Lower lobe of right lung (tissue), 2 donors: ENCODE results near the gene B4GALT5. TPM values are rescaled to one million over a fixed set of nuclear protein-coding genes. Genes with fewer than 3 reads are reported as not detected.
A peak's percentile ranks its signal among the peaks of the same experiment; 100 is the strongest.
"Not testable (repeated sequence)": the region's sequence is repeated elsewhere in the genome, so short reads cannot be mapped to it uniquely, and the experiment has no call there.

Source experiments
- ATAC-seq, 2 donors: fragments of 200-7000 bp; cut with Tn5 transposase; one replicate each; pipeline ENCODE4 v1.9.1; 2020 to 2022; ENCODE audit warnings: mild to moderate bottlenecking in 2 of 2, moderate library complexity in 2 of 2
- DNase-seq: peaks from one replicate; pipeline ENCODE4 v3.0.0-alpha.2; 2020
- H3K27ac ChIP-seq: fragments of 200-600 bp; one replicate; pipeline ENCODE4 v1.8.0; 2022
- H3K27me3 ChIP-seq: fragments of 200-600 bp; one replicate; pipeline ENCODE4 v1.8.0; 2022; ENCODE audit warnings: low read depth
- H3K36me3 ChIP-seq: fragments of 200-600 bp; one replicate; pipeline ENCODE4 v1.8.0; 2022; ENCODE audit warnings: mild to moderate bottlenecking
- H3K4me1 ChIP-seq: fragments of 200-600 bp; one replicate; pipeline ENCODE4 v1.8.0; 2022
- H3K4me3 ChIP-seq: fragments of 200-600 bp; one replicate; pipeline ENCODE4 v1.8.0; 2022; ENCODE audit warnings: mild to moderate bottlenecking
- H3K9me3 ChIP-seq: fragments of 200-600 bp; one replicate; pipeline ENCODE4 v1.8.0; 2022
- intact Hi-C: fragments of 100-400 bp; cut with DNase I; formaldehyde crosslinking; loops from one replicate; pipeline ENCODE4 v1.11.0; 2022
- long read RNA-seq: library from polyadenylated mRNA; unstranded; transcript quantifications from one replicate; pipeline ENCODE4 v2.0.0, GENCODE V29; 2021
- total RNA-seq: library from RNA; stranded (reverse); fragmentation: NEBNext Ultra II Directional; extraction: Animal tissue kit (Norgen Biotek cat#: 25700); gene quantifications from one replicate; pipeline ENCODE4 v1.2.1, GENCODE V29; 2021
- TF ChIP-seq, protein P1 (sequence below): fragments of 200-600 bp; IDR thresholded peaks from one replicate; pipeline ENCODE4 v1.8.0; 2022; ENCODE audit warnings: antibody characterized with exemption, mild to moderate bottlenecking
- donor health status: DM: no; HTN: yes; CAD: no; lungs with severe emphysema.

B4GALT5 gene, protein sequence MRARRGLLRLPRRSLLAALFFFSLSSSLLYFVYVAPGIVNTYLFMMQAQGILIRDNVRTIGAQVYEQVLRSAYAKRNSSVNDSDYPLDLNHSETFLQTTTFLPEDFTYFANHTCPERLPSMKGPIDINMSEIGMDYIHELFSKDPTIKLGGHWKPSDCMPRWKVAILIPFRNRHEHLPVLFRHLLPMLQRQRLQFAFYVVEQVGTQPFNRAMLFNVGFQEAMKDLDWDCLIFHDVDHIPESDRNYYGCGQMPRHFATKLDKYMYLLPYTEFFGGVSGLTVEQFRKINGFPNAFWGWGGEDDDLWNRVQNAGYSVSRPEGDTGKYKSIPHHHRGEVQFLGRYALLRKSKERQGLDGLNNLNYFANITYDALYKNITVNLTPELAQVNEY
- 39.5 TPM for total RNA-seq
- long read RNA-seq, full-length matches to known transcripts = 4 of 31 reads
- long read RNA-seq, partial matches to known transcripts = 0 of 31 reads
- long read RNA-seq, other reads (novel, unspliced or antisense) = 27 of 31 reads

DNA sequence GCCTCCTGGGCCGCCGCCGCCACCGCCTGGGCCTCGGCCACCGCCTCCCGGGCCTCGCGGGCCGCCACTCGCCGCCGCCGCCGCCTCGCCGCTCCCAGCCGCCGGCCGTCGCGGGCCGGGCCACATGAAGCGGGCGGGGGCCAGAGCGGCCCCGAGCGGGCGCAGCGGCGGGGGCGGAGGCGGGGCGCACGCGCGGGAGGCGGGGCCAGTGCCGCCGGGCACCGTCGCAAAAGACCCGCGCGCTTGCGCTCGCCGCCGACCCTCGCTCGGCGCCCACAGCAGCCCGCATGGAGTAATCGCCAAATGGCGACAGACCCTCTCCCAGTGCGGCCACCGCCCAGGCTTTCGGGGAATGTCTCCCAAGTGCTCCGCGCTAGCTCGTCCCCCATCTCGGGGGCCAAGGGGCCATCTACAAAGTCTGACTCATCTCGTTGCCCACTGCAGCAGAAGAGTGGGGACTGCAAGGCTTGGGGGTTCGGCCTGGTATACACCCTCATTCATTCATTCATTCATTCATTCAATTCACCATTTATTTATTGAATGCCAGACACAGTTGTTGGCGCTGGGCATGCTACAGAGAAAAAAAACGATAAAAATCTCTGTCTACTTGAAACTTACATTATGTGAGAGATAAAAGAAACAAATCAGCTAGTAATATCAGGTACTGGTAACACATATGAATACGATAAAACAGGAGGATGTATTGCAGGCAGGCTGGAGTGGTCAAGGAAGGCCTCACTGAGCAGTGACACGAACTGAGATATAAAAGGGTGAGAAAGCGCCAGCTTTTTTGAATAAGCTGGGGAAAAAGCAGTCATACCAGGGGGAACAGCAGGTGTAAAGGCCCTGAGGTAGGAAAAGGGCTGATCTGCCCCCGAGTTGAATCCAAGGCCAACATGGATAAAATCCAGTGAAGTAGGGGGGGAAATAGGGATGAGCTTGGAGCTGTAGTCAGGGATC, at the start of gene B4GALT5:
B4GALT5 (minus strand) TSS at position 126 of the 960 bp plus-strand sequence. CDS start 188 bp downstream, outside the sequence.
- H3K4me1 ChIP-seq = peaks cover 46% of the 10 kb centered on the region
- no peaks in the 10 kb centered on the region for H3K36me3 ChIP-seq
- TF ChIP-seq, protein P1, sequence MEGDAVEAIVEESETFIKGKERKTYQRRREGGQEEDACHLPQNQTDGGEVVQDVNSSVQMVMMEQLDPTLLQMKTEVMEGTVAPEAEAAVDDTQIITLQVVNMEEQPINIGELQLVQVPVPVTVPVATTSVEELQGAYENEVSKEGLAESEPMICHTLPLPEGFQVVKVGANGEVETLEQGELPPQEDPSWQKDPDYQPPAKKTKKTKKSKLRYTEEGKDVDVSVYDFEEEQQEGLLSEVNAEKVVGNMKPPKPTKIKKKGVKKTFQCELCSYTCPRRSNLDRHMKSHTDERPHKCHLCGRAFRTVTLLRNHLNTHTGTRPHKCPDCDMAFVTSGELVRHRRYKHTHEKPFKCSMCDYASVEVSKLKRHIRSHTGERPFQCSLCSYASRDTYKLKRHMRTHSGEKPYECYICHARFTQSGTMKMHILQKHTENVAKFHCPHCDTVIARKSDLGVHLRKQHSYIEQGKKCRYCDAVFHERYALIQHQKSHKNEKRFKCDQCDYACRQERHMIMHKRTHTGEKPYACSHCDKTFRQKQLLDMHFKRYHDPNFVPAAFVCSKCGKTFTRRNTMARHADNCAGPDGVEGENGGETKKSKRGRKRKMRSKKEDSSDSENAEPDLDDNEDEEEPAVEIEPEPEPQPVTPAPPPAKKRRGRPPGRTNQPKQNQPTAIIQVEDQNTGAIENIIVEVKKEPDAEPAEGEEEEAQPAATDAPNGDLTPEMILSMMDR = no peak
- H3K27ac ChIP-seq = peak within 1 kb of the TSS; percentile 91
- intact Hi-C loops = no loop called here
- peak; percentile 78 for DNase-seq
- peak within 1 kb of the TSS; percentile 91 for H3K4me3 ChIP-seq
- H3K9me3 ChIP-seq = no peaks in the 10 kb centered on the region
- H3K27me3 ChIP-seq = no peaks in the 10 kb centered on the region
- peak; percentile 85 to 89 for ATAC-seq

DNA sequence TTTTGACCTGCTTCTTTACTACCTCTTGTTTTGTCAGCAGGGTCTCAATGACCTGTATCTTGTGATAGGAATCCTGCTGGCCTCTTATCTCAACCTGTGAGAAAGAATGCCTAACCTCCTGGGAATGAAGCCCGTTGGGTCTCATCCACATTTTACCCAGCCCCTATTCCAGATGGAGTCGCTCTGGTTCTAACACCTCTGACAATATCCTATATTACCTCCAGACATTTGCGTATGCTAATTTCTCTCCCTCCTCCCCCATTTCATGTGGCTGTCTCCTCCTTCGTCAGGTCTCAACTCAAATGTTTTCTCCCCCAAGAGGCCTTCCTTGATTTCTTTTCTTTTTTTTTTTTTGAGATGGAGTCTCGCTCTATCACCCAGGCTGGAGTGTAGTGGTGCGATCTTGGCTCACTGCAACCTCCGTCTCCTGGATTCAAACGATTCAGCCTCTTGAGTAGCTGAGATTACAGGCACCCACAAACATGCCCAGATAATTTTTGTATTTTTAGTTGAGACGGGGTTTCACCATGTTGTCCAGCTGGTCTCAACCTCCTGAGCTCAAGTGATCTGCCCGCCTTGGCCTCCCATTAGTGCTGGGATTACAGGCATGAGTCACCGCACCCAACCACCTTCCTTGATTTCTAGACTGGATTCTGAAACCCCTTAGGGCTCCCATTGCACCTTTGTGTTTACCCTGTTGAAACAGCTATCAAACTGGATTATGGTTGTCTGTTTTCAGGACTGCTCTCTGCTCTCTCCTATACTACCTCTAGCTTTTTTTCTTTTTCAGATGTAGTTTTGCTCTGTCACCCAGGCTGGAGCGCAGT, 49.5 kb upstream of the B4GALT5 start:
- intact Hi-C loops = no loop called here
- ATAC-seq = no peak
- no peak overlapping the region for H3K27ac ChIP-seq
- TF ChIP-seq, protein P1 = no peak
- H3K4me3 ChIP-seq = no peak overlapping the region
- H3K4me1 ChIP-seq = peaks cover 36% of the 10 kb centered on the region
- no peaks in the 10 kb centered on the region for H3K27me3 ChIP-seq
- H3K9me3 ChIP-seq = no peaks in the 10 kb centered on the region
- H3K36me3 ChIP-seq = no peaks in the 10 kb centered on the region
- no peak for DNase-seq

DNA sequence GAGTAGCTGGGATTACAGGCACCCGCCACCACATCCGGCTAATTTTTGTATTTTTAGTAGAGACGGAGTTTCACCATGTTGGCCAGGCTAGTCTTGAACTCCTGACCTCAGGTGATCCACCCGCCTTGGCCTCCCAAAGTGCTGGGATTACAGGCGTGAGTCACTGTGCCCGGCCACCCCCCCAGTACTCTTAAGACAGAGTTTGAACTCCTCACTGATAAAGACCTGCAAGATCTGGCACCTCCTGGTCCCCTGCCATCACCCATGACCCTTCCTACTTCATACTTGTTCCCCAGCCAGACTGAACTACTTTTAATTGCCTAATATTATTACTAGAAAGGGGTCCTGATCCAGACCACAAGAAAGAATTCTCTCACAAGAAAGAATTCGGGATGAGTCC, 48.2 kb upstream of the B4GALT5 start:
- ATAC-seq, intact Hi-C loops, DNase-seq, H3K9me3 ChIP-seq, H3K27me3 ChIP-seq, H3K36me3 ChIP-seq, H3K4me3 ChIP-seq, H3K27ac ChIP-seq: not testable (repeated sequence)
- peaks cover 24% of the 10 kb centered on the region for H3K4me1 ChIP-seq

DNA sequence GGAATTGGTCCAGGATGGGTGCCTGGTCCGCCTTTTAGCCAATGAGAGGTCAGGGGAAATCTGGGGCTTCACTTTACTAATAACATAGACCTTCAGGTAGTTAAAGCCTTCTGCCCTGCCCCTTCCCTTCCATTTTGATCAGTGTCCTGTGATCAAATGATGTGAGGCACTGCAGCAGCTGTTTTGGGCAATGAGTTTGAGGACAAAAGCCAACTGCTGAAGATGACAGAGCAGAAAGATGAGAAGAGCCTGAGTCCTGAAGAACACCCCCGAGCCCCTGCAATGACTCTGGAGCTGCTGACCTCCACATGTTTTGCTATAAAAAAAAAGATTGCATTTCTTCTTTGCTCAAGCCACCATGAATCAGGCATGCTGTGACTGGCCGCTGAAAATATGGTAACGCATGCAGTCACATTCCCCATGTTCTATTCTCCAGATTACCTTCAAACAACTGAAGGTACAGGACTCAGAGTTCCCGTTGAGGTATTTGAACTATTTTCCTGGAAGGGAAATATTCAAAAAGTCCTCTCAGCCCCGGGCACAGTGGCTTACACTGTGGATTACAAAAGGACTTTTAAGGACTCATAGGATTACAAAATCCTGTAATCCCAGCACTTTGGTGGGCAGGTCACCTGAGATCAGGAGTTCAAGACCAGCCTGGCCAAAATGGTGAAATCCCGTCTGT, 45.7 kb upstream of the B4GALT5 start:
- H3K27ac ChIP-seq = no peak overlapping the region
- no peak for ATAC-seq
- no peaks in the 10 kb centered on the region for H3K36me3 ChIP-seq
- H3K9me3 ChIP-seq = no peaks in the 10 kb centered on the region
- no peak overlapping the region for H3K4me3 ChIP-seq
- H3K4me1 ChIP-seq = peaks cover under 1% of the 10 kb centered on the region
- TF ChIP-seq, protein P1 = no peak
- no peak for DNase-seq
- H3K27me3 ChIP-seq = no peaks in the 10 kb centered on the region
- intact Hi-C loops = no loop called here

DNA sequence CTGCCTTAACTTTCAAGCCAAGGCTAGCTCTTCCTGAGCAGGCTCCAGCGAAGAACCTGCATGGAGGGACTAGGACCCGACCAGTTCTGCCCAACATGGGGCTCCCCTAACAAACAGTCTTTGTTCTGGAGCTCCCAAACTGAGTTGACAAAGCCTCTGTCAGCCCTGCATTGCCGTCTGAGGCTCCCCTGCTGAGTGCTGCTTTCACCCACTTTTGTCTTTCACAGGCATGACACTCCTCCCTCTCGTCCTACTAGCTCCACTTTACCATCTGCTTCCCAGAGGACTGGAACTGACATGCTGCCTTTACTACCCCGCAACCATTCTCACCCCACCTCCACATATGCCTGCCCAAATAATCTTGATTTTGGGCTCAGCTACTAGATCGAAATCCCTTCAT, 45.1 kb upstream of the B4GALT5 start:
- intact Hi-C loops = no loop called here
- no peaks in the 10 kb centered on the region for H3K36me3 ChIP-seq
- H3K9me3 ChIP-seq = no peaks in the 10 kb centered on the region
- no peak overlapping the region for H3K27ac ChIP-seq
- TF ChIP-seq, protein P1 = no peak
- no peaks in the 10 kb centered on the region for H3K27me3 ChIP-seq
- ATAC-seq (no peak), DNase-seq (no peak)
- H3K4me1 ChIP-seq = no peaks in the 10 kb centered on the region
- H3K4me3 ChIP-seq = no peak overlapping the region
